Measurements from ENCODE around the gene OR4X1. TPM values are rescaled to one million over a fixed set of nuclear protein-coding genes. Genes with fewer than 3 reads are reported as not detected.
"Not testable (repeated sequence)": the region's sequence is repeated elsewhere in the genome, so short reads cannot be mapped to it uniquely, and the experiment has no call there.

The OR4X1 gene
- total RNA-seq, 2 donors from 2014 or later, result not detected

DNA sequence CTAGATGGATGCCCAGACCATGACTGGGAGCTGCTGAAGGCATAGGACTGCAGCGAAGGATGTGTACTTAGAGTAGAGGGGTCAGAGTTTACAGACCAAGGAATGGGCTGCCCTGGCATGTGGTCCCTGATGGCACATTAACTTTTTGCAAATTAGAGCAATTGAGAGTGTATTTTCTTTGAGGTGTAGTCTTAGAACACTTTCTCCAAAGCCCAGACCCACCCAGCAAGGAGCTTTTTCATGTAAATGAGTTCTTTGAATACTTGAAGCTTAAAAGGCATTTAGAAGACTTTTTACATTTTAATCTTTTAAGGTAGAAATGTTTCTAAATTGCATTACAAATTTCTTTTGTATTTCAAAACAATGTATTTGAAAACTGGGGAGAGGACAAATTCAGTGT is 8.9 kb downstream of the OR4X1 start:
- H3K9me3 ChIP-seq, result no peaks in the 10 kb centered on the region
- H3K27me3 ChIP-seq (replicated peaks; ENCODE audit: insufficient read depth), result no peaks in the 10 kb centered on the region
- H3K27ac ChIP-seq, result no peak overlapping the region
- 35% methylated on average over 1 of the region's 1 CpG for WGBS
- intact Hi-C loops (cut with DNase I), result no loop called here
- H3K36me3 ChIP-seq, result no peaks in the 10 kb centered on the region
- TF ChIP-seq POLR2A (IDR thresholded peaks at IDR 0.05) (no peak), CTCF (IDR thresholded peaks at IDR 0.05) (no peak)
- DNase-seq (ENCODE audit: low spot score), result no peak
- H3K4me1 ChIP-seq (replicated peaks), result no peaks in the 10 kb centered on the region
- no peak overlapping the region for H3K4me3 ChIP-seq

DNA sequence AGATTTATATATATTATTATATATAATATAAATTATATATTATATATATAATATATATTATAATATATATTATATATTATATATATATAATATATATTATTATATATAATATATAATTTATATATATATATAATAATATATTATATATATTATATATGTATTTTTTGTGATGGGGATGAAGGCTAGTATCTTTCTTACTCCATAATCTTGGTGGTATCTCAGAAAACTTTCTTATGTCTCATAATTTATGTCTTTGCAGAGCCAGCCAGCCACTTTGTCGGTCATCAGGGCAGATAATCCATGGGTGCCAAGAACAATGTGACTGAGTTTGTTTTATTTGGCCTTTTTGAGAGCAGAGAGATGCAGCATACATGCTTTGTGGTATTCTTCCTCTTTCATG is 42.3 kb downstream of the OR4X1 start, which contains the start of gene OR4S1:
TSS of gene OR4S1 (plus strand) at position 301 of the 400 bp plus-strand sequence. CDS start at position 301, 0 bp downstream.
- intact Hi-C loops (cut with DNase I), result no loop called here

DNA sequence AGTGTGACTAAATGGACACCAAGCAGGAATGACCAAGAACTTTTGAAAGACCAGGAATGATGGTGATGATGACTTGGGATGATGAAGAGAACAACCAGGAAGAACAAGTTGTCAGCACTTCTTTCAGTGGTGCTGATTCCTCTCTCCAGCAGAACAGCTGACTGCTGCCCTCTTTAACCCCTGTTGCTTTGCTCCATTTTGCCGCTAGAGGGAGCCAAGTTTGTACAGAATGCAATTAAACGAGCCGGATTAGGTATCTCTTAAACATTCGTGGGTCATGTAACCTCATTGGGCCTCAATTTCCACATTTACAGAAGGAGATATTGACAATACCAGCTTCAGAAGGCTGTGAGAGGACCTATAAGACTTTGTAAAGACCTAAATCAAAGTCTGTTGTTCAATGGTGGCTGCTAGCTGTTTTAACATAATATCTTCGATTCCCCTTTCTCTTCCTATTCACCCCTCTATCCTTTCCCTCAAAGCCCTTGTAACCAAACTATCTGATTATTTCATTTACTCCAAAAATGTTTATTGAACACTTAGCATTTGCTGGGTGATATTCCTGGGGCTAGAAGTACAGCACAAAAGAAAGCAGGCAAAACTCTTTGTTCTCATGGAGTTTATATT is 44.2 kb downstream of the OR4X1 start:
- H3K27me3 ChIP-seq (replicated peaks; ENCODE audit: insufficient read depth), result no peaks in the 10 kb centered on the region
- H3K9me3 ChIP-seq, result no peaks in the 10 kb centered on the region
- H3K4me1 ChIP-seq (replicated peaks), result no peaks in the 10 kb centered on the region
- no peaks in the 10 kb centered on the region for H3K36me3 ChIP-seq
- H3K4me3 ChIP-seq, result no peak overlapping the region
- DNase-seq (ENCODE audit: low spot score), result peak; percentile 12
- TF ChIP-seq POLR2A (IDR thresholded peaks at IDR 0.05) (no peak), CTCF (IDR thresholded peaks at IDR 0.05) (peak in 3 of 4 experiments; percentile 37 to 50 (median 43))
- WGBS, result 21% methylated on average over 5 of the region's 5 CpGs
- H3K27ac ChIP-seq, result no peak overlapping the region
- intact Hi-C loops (cut with DNase I), result no loop called here

More for the DNA sequence above, 42.3 kb downstream of the OR4X1 start, which contains the start of gene OR4S1:
- no peak for DNase-seq (ENCODE audit: low spot score)
- no peaks in the 10 kb centered on the region for H3K36me3 ChIP-seq
- no peaks in the 10 kb centered on the region for H3K27me3 ChIP-seq (replicated peaks; ENCODE audit: insufficient read depth)
- no peak within 1 kb of the TSS for H3K4me3 ChIP-seq
- 86% methylated on average over 1 of the region's 1 CpG for WGBS
- no peak for TF ChIP-seq CTCF (IDR thresholded peaks at IDR 0.05)
- no peak for TF ChIP-seq POLR2AphosphoS5 (IDR thresholded peaks at IDR 0.05)
- TF ChIP-seq POLR2A (IDR thresholded peaks at IDR 0.05), result no peak
- H3K27ac ChIP-seq, result no peak within 1 kb of the TSS
- H3K4me1 ChIP-seq (replicated peaks), result no peaks in the 10 kb centered on the region
- no peaks in the 10 kb centered on the region for H3K9me3 ChIP-seq

- H3K4me1 ChIP-seq (replicated peaks); H3K36me3 ChIP-seq; DNase-seq (ENCODE audit: low spot score); H3K4me3 ChIP-seq; H3K9me3 ChIP-seq; H3K27ac ChIP-seq; intact Hi-C loops (cut with DNase I); H3K27me3 ChIP-seq (replicated peaks; ENCODE audit: insufficient read depth): not testable (repeated sequence)
- WGBS, result 40% methylated on average over 2 of the region's 2 CpGs
Observed at GRCh38 chr11:48313590-48313989, 49.9 kb downstream of the OR4X1 start.

Other genes starting within 250 kb of the OR4X1 start
- not detected for gene OR4B1, start 47.1 kb upstream of the OR4X1 start, total RNA-seq
- not detected for gene OR4X2, start 18.8 kb upstream of the OR4X1 start, total RNA-seq
- gene OR4S1, start 42.4 kb downstream of the OR4X1 start, total RNA-seq, result not detected
- not detected for gene OR4C3, start 61.1 kb downstream of the OR4X1 start, total RNA-seq
- not detected for gene OR4C5, start 102.6 kb downstream of the OR4X1 start, total RNA-seq
- not detected for gene OR4A47, start 224.9 kb downstream of the OR4X1 start, total RNA-seq

Measured in prostate gland (tissue), 2 donors.